Keratinocyte (primary cell): ENCODE results near the gene GYS1.

ENCODE experiments used
- CTCF ChIP-seq, 3 experiments: IDR thresholded peaks in 1 of 3; conservative IDR thresholded peaks in 1 of 3; optimal IDR thresholded peaks in 1 of 3; 2 replicates in 2 of 3; 3 replicates in 1 of 3; pipeline versions ENCODE3 to v1.5.1; 2011; ENCODE audit warnings: low read length in 3 of 3, mild to moderate bottlenecking in 3 of 3, moderate library complexity in 2 of 3, control low read depth in 1 of 3, inconsistent platforms in 1 of 3; ENCODE audit not compliant: insufficient read depth in 2 of 3; ENCODE audit errors: extremely low read depth in 1 of 3
- EZH2 ChIP-seq: IDR thresholded peaks from one replicate; pipeline ENCODE4 v1.6.1; 2012; ENCODE audit warnings: inconsistent platforms, mild to moderate bottlenecking, low read length, moderate library complexity

- TF ChIP-seq CTCF (optimal IDR thresholded peaks at IDR 0.05 in 1 of 3, IDR thresholded peaks at IDR 0.05 in 1 of 3, conservative IDR thresholded peaks at IDR 0.05 in 1 of 3; ENCODE audit: extremely low read depth in 1 of 3, insufficient read depth in 2 of 3, low read length in 3 of 3) (no peak), EZH2 (no peak)
These were observed 31.5 kb downstream of the GYS1 start for GRCh38 chr19:48961673-48962028.
